ENCODE results near the gene NDST1.

Gene NDST1

GRCh38 chr5:150606476-150606875, 98.5 kb downstream of the NDST1 start:
- DNase-seq (ENCODE audit: low read depth, low spot score): no peak

- DNase-seq (ENCODE audit: low read depth, low spot score): no peak
Observed at GRCh38 chr5:150607105-150607504, 99.2 kb downstream of the NDST1 start.

Data from activated naive CD8-positive, alpha-beta T cell treated with anti-CD3 and anti-CD28 coated beads, Interleukin-2, amount 50 U/mL, for 16 hours (primary cell).